ENCODE results near the gene CPS1.

CPS1 gene

DNA sequence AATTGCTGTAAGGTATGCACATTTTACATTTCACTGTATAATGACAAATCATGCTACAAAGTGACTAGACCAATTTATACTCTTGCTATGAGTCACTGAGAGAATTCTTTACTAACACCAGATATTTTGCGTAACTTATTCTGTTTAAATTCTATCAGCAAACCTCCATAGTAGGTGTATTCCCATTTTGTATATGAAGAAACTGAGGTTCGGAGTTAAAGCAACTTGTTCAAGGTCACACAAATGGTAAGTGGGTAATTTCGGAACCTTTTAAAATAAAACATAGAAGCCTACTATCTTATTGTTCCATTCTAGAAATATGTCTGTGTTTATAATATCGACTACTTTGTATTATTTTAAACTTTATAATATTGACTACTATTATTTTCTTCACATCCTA lies 15.9 kb upstream of the CPS1 start:
- Mint-ChIP-seq H3K27ac (peak overlapping the region in 2 of 3 experiments; percentile 77 to 80), H3K4me1 (peaks cover 12% of the 10 kb centered on the region), H3K9me3 (no peaks in the 10 kb centered on the region), H3K27me3 (ENCODE audit: low read depth) (no peaks in the 10 kb centered on the region), H3K4me3 (no peak overlapping the region), H3K36me3 (ENCODE audit: low read depth) (no peaks in the 10 kb centered on the region)
- TF ChIP-seq, protein P1, sequence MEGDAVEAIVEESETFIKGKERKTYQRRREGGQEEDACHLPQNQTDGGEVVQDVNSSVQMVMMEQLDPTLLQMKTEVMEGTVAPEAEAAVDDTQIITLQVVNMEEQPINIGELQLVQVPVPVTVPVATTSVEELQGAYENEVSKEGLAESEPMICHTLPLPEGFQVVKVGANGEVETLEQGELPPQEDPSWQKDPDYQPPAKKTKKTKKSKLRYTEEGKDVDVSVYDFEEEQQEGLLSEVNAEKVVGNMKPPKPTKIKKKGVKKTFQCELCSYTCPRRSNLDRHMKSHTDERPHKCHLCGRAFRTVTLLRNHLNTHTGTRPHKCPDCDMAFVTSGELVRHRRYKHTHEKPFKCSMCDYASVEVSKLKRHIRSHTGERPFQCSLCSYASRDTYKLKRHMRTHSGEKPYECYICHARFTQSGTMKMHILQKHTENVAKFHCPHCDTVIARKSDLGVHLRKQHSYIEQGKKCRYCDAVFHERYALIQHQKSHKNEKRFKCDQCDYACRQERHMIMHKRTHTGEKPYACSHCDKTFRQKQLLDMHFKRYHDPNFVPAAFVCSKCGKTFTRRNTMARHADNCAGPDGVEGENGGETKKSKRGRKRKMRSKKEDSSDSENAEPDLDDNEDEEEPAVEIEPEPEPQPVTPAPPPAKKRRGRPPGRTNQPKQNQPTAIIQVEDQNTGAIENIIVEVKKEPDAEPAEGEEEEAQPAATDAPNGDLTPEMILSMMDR (IDR thresholded peaks at IDR 0.05; ENCODE audit: unreplicated experiment in 3 of 3), result no peak

DNA sequence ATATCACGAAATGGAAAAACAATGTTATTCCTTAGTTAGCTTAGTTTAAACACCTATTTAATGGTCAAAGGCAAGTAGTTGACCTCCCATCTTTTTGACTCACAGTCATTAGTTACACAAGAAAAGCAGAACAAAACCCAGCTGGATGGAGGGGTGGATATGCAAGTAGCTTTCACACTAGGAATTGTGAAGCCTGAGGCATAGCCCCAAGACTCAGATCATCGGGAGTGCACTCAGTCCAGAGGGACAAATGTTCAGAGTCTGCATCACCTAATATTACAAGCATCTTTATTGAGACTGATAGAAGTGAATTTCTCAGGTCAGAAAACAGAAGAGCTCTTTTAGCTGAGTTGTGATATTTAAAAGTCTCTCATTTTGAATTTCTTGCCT lies 15.5 kb upstream of the CPS1 start:
- Mint-ChIP-seq H3K27ac (peak overlapping the region; percentile 43 to 71 (median 59)), H3K4me3 (no peak overlapping the region), H3K4me1 (peaks cover 12% of the 10 kb centered on the region), H3K36me3 (ENCODE audit: low read depth) (no peaks in the 10 kb centered on the region), H3K9me3 (no peaks in the 10 kb centered on the region), H3K27me3 (ENCODE audit: low read depth) (no peaks in the 10 kb centered on the region)
- TF ChIP-seq, protein P1 (IDR thresholded peaks at IDR 0.05; ENCODE audit: unreplicated experiment in 3 of 3), result no peak

- peaks cover 13% of the 10 kb centered on the region for H3K4me1 Mint-ChIP-seq
These were observed 15.0 kb upstream of the CPS1 start for GRCh38 chr2:210541290-210541902.

DNA sequence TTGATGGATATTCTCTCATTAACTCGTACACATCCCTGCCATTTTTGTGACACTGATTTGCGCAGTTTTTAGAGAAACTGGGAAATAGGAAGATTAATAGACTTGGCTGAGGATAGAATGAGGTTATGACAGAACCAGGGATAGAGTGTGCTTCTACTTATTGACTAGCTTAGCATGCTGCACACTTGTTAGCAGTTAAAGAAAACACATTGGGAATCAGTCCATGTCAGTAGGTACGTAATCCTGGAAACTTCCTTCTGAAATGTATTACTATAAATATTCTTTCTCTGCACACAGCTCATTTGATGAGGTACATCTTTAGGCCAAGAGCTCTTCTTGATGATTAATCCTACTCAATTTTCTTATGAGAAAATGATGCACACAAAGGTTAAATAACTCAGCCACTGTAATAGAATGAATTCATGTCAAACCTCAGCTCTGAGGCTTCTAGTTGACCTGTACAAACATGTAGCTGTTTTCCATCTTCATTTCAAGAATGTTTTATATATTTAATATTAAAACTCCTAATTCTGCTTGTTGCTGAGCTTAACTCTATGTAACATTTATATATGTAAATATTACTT lies 12.3 kb upstream of the CPS1 start:
- Mint-ChIP-seq H3K27ac (peak overlapping the region in 1 of 3 experiments; percentile 22), H3K9me3 (no peaks in the 10 kb centered on the region), H3K4me1 (peaks cover 18% of the 10 kb centered on the region), H3K27me3 (ENCODE audit: low read depth) (no peaks in the 10 kb centered on the region), H3K36me3 (ENCODE audit: low read depth) (no peaks in the 10 kb centered on the region), H3K4me3 (no peak overlapping the region)
- TF ChIP-seq, protein P1 (IDR thresholded peaks at IDR 0.05; ENCODE audit: unreplicated experiment in 3 of 3), result no peak

More at GRCh38 chr2:210541290-210541902, 15.0 kb upstream of the CPS1 start:
- Mint-ChIP-seq H3K36me3 (ENCODE audit: low read depth) (no peaks in the 10 kb centered on the region), H3K27me3 (ENCODE audit: low read depth) (no peaks in the 10 kb centered on the region), H3K27ac (peak overlapping the region; percentile 43 to 71 (median 59)), H3K9me3 (no peaks in the 10 kb centered on the region), H3K4me3 (no peak overlapping the region)
- TF ChIP-seq, protein P1 (IDR thresholded peaks at IDR 0.05; ENCODE audit: unreplicated experiment in 3 of 3), result no peak

DNA sequence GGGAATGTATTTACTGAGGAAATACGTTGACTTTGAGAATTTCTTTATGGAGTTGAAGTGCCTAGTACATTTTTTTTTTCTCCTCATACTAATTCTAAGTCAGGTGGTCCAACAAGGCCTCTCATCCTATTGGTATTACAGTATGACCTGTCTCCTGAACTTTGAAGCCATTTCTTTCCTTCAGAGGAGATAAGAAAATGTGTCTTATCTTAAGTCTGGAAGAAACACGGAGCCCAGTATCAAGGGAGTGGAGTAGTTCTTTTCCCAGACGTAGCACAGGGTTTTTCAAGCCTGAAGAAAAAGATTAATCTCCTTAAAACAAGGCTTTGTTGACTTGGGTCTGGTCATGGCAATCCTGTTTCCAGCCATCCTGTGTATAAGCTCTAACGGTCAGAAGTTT lies 11.6 kb upstream of the CPS1 start:
- TF ChIP-seq, protein P1 (IDR thresholded peaks at IDR 0.05; ENCODE audit: unreplicated experiment in 3 of 3), result no peak
- Mint-ChIP-seq H3K27ac (no peak overlapping the region), H3K36me3 (ENCODE audit: low read depth) (no peaks in the 10 kb centered on the region), H3K27me3 (ENCODE audit: low read depth) (no peaks in the 10 kb centered on the region), H3K4me3 (no peak overlapping the region), H3K4me1 (peaks cover 16% of the 10 kb centered on the region), H3K9me3 (no peaks in the 10 kb centered on the region)
